ENCODE results near the gene PRDM16.

PRDM16 gene

DNA sequence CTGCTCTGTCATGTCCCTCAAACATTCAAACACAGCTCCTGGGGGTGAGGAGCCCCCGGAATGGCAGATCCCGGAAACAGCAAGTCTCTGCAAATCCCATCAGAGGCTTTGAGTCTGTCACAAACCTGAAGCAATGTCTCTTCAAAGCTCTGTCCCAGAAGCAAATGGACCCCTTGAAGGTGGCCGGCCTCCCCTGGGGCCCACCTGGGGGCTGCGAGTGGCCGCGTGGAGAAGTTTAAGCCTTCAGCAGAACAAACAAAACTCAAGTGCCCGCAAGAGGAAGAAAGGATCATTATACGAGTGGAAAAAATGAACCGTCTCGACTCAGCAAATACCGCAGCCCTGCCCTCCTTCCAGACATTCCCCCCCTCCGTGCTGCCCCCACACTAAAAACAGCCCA is 53.3 kb downstream of the PRDM16 start:
- Histone ChIP-seq H3K4me1 (ENCODE audit: control insufficient read depth, insufficient read depth, low read length) (no peaks in the 10 kb centered on the region; the same call in 1 of the 2 replicates), H3K4me3 (ENCODE audit: low read length) (no peak overlapping the region), H3K27me3 (ENCODE audit: control insufficient read depth, insufficient read depth, low read length) (no peaks in the 10 kb centered on the region), H3K9me3 (ENCODE audit: control insufficient read depth, insufficient read depth, low read length) (peaks cover 2% of the 10 kb centered on the region), H3K27ac (ENCODE audit: low read length) (no peak overlapping the region), H3K36me3 (ENCODE audit: control insufficient read depth, insufficient read depth, low read length) (no peaks in the 10 kb centered on the region; the same call in 1 of the 2 replicates)
- DNase-seq (ENCODE audit: low read depth, low spot score) = no peak
- WGBS (ENCODE audit: insufficient coverage, insufficient read length) = no CpG with 5 or more reads among the region's 12 CpGs

DNA sequence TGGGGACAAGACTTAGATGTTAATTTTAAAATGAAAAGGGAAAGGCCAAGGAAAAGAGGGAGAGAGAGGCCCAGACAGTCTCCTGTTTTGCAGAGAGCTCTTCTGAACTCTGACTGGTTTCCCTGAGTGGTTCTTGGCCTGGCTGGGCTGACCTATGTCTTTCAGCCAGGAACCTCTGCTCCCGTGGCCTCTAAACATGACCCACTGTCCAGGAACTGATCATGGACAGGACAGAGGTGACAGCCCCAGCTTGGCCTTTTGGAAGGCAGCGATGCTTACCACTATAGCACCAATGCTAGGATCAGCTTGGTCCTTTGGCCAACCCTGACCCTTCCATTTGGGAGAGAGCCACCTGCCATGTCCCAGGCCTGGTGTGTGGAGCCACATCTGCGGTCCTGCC is 55.2 kb downstream of the PRDM16 start:
- H3K27me3 ChIP-seq (ENCODE audit: control insufficient read depth, insufficient read depth, low read length) = no peaks in the 10 kb centered on the region
- H3K36me3 ChIP-seq (ENCODE audit: control insufficient read depth, insufficient read depth, low read length) = no peaks in the 10 kb centered on the region
- H3K9me3 ChIP-seq (ENCODE audit: control insufficient read depth, insufficient read depth, low read length) = no peaks in the 10 kb centered on the region; the same call in none of the 2 replicates
- DNase-seq (ENCODE audit: low read depth, low spot score) = no peak
- H3K4me1 ChIP-seq (ENCODE audit: control insufficient read depth, insufficient read depth, low read length) = no peaks in the 10 kb centered on the region
- H3K4me3 ChIP-seq (ENCODE audit: low read length) = no peak overlapping the region
- H3K27ac ChIP-seq (ENCODE audit: low read length) = no peak overlapping the region
- no CpG with 5 or more reads among the region's 3 CpGs for WGBS (ENCODE audit: insufficient coverage, insufficient read length)

DNA sequence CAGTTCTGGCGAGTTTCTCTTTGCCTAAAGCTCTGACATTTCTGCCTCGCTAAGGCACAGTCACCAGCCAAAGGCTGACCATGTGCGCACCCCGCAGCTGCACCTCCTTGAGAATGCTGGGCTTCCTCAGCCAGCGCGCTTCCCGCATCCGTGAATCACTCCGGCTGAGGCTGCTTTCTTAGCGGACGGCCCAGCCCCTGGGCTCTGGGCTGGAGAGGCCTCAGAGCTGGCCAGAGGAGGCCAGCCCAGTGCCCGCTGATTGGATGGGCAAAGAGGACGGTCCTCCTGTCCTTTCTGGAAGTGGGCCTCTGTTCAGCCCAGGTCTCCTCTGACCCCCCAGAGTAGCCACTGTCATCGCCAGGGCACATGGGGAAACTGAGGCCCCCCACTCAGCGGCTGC is 56.1 kb downstream of the PRDM16 start:
- DNase-seq (ENCODE audit: low read depth, low spot score) = no peak
- no peak overlapping the region for H3K4me3 ChIP-seq (ENCODE audit: low read length)
- no peaks in the 10 kb centered on the region for H3K36me3 ChIP-seq (ENCODE audit: control insufficient read depth, insufficient read depth, low read length)
- H3K4me1 ChIP-seq (ENCODE audit: control insufficient read depth, insufficient read depth, low read length) = no peaks in the 10 kb centered on the region
- no peak overlapping the region for H3K27ac ChIP-seq (ENCODE audit: low read length)
- WGBS (ENCODE audit: insufficient coverage, insufficient read length) = no CpG with 5 or more reads among the region's 15 CpGs
- no peaks in the 10 kb centered on the region; the same call in 1 of the 2 replicates for H3K9me3 ChIP-seq (ENCODE audit: control insufficient read depth, insufficient read depth, low read length)
- H3K27me3 ChIP-seq (ENCODE audit: control insufficient read depth, insufficient read depth, low read length) = no peaks in the 10 kb centered on the region

DNA sequence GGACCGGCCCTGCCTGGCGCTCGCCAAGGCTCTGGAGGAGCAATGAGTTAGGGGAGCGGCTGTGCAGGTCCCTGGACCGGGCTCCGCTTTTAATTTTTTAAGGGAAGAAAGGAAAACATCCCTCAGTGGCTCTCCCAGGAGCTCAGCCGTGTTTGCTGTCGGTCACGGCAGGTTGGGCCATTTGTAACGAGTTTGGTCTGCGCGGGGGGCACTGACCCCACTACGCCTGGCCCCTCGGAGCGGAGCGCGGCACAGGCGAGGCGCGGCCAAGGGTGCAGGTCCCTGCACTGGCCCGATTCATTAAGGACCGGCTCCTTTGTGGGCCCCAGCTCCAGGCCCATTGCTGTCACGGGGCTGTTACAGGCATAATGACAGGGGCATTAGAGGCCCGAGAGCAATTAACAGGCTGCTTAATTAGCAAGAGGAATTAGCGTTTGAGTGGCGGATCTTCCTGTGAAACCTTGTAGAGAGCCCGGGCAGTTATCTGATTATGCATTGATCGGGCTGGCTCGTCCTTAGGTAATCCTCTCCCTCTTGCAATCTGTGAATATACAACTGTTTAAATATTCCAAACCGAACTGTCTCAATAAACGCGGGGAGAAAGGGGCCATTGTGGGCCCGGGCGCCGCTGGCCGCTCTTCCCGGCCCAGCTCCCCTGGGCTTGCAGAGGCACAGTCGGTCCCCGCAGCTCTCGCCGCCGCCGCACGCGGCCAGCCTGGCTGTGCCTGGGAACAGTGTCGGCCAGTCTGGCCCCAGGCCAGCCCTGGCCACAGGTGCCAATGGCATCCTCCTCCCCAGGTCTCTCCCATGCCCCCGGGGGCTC is 56.8 kb downstream of the PRDM16 start:
- Histone ChIP-seq H3K4me3 (ENCODE audit: low read length) (no peak overlapping the region), H3K27ac (ENCODE audit: low read length) (no peak overlapping the region), H3K4me1 (ENCODE audit: control insufficient read depth, insufficient read depth, low read length) (no peaks in the 10 kb centered on the region), H3K27me3 (ENCODE audit: control insufficient read depth, insufficient read depth, low read length) (no peaks in the 10 kb centered on the region), H3K36me3 (ENCODE audit: control insufficient read depth, insufficient read depth, low read length) (no peaks in the 10 kb centered on the region), H3K9me3 (ENCODE audit: control insufficient read depth, insufficient read depth, low read length) (no peaks in the 10 kb centered on the region; the same call in 1 of the 2 replicates)
- DNase-seq (ENCODE audit: low read depth, low spot score) = no peak
- no CpG with 5 or more reads among the region's 47 CpGs for WGBS (ENCODE audit: insufficient coverage, insufficient read length)

DNA sequence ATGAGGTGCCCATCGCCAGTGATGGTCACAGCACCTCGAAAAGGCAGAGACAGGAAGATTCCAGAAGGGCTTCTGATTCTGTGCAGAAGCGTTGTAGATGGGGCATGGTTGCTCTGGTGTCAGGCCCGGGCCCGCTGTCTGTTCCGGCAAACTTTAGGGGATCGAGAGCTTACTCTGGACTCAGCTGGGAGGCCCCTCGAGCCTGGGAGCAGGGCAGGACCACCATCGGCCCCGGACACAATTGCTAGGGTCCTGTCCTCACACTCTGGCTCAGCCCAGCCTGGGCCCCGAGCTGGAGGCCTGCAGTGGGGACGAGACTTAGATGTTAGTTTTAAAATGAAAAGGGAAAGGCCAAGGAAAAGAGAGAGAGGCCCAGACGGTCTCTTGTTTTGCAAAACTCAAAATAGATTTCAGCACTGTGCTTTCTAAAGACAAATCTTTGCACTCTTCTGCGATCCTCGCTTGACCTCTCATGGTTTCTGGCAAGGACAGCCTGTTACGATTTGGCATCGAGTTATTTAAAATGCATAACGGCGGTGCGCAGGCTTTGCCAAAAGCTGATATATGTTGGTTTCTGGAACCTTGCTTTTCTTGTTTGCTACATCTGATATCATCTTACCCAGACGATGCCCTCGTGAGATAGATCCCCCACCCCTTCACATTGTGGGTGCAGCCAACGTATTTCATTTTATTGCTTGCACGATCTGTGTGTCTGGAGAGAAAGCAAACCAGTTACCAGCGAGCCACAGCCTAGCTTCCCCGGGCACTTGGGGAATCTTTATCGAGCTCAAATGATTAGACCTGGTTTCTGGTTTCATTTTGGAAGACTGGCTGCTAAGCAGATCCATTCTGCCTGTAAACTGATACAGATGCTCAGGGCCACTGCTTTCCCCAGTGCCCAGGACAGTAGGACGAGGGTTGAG is 58.0 kb downstream of the PRDM16 start:
- Histone ChIP-seq H3K27me3 (ENCODE audit: control insufficient read depth, insufficient read depth, low read length) (no peaks in the 10 kb centered on the region), H3K4me1 (ENCODE audit: control insufficient read depth, insufficient read depth, low read length) (no peaks in the 10 kb centered on the region), H3K27ac (ENCODE audit: low read length) (no peak overlapping the region), H3K4me3 (ENCODE audit: low read length) (no peak overlapping the region), H3K36me3 (ENCODE audit: control insufficient read depth, insufficient read depth, low read length) (no peaks in the 10 kb centered on the region), H3K9me3 (ENCODE audit: control insufficient read depth, insufficient read depth, low read length) (no peaks in the 10 kb centered on the region; the same call in 1 of the 2 replicates)
- WGBS (ENCODE audit: insufficient coverage, insufficient read length) = no CpG with 5 or more reads among the region's 28 CpGs
- DNase-seq (ENCODE audit: low read depth, low spot score) = no peak

DNA sequence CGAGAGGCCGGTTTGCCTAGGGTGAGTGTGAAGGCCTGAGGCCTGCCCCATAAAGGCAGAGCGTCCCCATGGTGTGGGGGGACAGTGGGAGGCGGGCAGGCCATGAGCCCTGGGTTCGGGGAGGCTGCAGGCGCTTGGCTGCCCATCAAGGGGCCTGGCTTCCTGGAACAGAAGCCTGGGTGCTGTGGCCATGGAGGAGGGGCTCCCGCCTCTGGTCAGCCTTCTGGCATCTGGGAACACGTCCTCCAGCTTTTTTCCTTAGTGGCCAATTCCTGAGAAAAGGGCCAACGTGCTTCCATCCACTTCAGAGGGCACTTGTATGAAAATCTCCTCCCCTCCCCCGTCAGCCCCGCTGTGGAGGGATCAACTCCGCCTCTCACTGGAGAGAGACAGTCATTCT is 58.7 kb downstream of the PRDM16 start:
- Histone ChIP-seq H3K9me3 (ENCODE audit: control insufficient read depth, insufficient read depth, low read length) (no peaks in the 10 kb centered on the region; the same call in 1 of the 2 replicates), H3K27ac (ENCODE audit: low read length) (no peak overlapping the region), H3K36me3 (ENCODE audit: control insufficient read depth, insufficient read depth, low read length) (no peaks in the 10 kb centered on the region), H3K4me3 (ENCODE audit: low read length) (no peak overlapping the region), H3K4me1 (ENCODE audit: control insufficient read depth, insufficient read depth, low read length) (no peaks in the 10 kb centered on the region), H3K27me3 (ENCODE audit: control insufficient read depth, insufficient read depth, low read length) (no peaks in the 10 kb centered on the region)
- DNase-seq (ENCODE audit: low read depth, low spot score) = no peak
- no CpG with 5 or more reads among the region's 12 CpGs for WGBS (ENCODE audit: insufficient coverage, insufficient read length)

DNA sequence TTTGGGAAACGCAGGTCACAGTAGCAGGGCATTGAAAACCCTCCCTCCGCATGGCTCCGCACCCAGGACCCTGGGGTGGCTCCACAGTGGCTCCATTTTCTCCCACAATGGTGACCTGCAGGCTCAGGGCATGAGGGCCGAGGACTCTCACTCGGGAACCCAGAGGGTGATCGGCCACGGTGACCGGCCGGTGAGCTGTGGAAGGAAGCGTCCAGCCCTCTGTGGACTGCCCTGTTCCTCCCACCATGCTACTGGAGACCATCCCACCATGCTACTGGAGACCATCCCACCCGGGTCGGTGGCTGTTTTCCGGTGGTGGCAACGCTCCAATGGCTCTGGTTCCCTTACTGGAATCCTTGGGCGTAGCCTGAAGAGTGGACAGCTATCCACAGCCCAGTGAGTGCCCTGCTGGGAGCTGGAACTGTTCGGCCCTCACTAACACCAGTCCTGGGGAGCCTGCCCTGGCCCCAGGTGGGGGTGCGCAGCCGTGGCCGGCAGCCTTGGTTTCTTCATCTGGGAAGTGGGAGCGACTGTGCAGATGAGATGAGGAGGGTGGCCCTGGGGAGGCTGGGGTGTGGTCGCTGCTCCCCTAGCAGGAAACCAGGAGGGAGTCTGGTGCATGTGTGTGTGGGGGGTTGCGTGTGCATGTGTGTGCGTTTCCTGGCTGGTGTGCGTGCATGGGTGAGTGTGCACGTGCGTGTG is 59.6 kb downstream of the PRDM16 start:
- H3K36me3 ChIP-seq (ENCODE audit: control insufficient read depth, insufficient read depth, low read length) = no peaks in the 10 kb centered on the region
- H3K27ac ChIP-seq (ENCODE audit: low read length) = no peak overlapping the region
- no CpG with 5 or more reads among the region's 26 CpGs for WGBS (ENCODE audit: insufficient coverage, insufficient read length)
- DNase-seq (ENCODE audit: low read depth, low spot score) = no peak
- H3K27me3 ChIP-seq (ENCODE audit: control insufficient read depth, insufficient read depth, low read length) = no peaks in the 10 kb centered on the region
- H3K9me3 ChIP-seq (ENCODE audit: control insufficient read depth, insufficient read depth, low read length) = peaks cover 2% of the 10 kb centered on the region
- no peaks in the 10 kb centered on the region for H3K4me1 ChIP-seq (ENCODE audit: control insufficient read depth, insufficient read depth, low read length)
- H3K4me3 ChIP-seq (ENCODE audit: low read length) = no peak overlapping the region

DNA sequence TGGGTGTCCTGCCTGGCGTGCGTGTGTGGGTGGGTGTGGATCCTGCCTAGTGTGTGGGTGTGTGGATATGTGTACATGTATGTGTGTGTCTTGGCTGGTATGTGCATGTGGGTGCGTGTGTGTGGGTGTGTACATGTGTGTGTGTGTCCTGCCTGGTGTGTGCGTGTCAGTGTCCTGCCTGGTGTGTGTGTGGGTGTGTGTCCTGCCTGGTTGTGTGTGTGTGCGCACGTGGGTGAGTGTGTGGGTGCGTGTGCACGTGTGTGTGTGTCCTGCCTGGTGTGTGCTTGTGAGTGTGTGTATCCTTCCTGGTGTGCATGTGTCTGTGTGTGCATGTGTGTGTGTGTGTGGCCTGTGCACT is 60.1 kb downstream of the PRDM16 start:
- no peak for DNase-seq (ENCODE audit: low read depth, low spot score)
- H3K4me1 ChIP-seq (ENCODE audit: control insufficient read depth, insufficient read depth, low read length) = no peaks in the 10 kb centered on the region
- peaks cover 2% of the 10 kb centered on the region for H3K9me3 ChIP-seq (ENCODE audit: control insufficient read depth, insufficient read depth, low read length)
- no peak overlapping the region for H3K4me3 ChIP-seq (ENCODE audit: low read length)
- H3K27me3 ChIP-seq (ENCODE audit: control insufficient read depth, insufficient read depth, low read length) = no peaks in the 10 kb centered on the region
- no peak overlapping the region for H3K27ac ChIP-seq (ENCODE audit: low read length)
- no peaks in the 10 kb centered on the region for H3K36me3 ChIP-seq (ENCODE audit: control insufficient read depth, insufficient read depth, low read length)
- no CpG with 5 or more reads among the region's 8 CpGs for WGBS (ENCODE audit: insufficient coverage, insufficient read length)

DNA sequence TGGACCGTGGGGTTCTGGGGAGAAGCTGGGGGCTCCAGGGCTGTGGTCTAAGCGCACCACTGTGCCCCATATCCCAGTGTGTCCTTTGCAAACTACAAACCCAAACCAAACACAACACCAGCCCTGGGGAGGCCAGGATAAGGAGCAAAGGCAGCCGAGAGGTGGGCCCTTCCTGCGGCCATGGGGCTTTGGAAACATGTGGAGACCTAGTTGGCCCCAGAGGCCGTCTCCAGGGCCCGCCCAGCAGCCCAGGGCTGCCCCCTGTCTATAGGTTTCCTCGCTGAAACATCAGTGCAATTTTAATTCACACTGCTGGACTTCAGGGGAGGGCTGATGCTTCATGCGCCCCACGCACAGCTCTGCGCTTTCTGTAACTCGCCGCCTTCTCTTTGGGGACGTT is 61.3 kb downstream of the PRDM16 start:
- Histone ChIP-seq H3K4me1 (ENCODE audit: control insufficient read depth, insufficient read depth, low read length) (no peaks in the 10 kb centered on the region), H3K27ac (ENCODE audit: low read length) (no peak overlapping the region), H3K4me3 (ENCODE audit: low read length) (no peak overlapping the region), H3K36me3 (ENCODE audit: control insufficient read depth, insufficient read depth, low read length) (no peaks in the 10 kb centered on the region), H3K27me3 (ENCODE audit: control insufficient read depth, insufficient read depth, low read length) (no peaks in the 10 kb centered on the region), H3K9me3 (ENCODE audit: control insufficient read depth, insufficient read depth, low read length) (peaks cover 2% of the 10 kb centered on the region)
- no CpG with 5 or more reads among the region's 13 CpGs for WGBS (ENCODE audit: insufficient coverage, insufficient read length)
- DNase-seq (ENCODE audit: low read depth, low spot score) = no peak

DNA sequence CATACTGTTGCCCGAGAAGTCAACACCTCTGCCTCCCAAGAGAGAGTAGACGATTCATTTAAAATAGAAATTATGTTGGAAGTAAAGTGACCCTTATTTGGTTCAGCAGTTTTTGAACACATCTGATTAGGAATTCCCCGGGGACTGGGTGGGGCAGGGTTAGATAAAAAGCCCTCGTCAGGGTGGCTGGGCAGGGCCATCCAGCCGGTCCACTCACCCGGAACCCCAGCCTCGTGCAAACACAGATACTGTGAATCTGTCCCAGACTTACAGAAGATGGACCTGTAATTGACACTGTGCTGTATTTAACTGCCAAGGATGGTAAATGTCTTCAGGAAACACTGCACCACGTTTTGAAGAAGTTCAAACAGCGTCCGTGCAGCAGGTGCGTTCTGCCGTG is 63.7 kb downstream of the PRDM16 start:
- no CpG with 5 or more reads among the region's 12 CpGs for WGBS (ENCODE audit: insufficient coverage, insufficient read length)
- no peak for DNase-seq (ENCODE audit: low read depth, low spot score)
- peaks cover 5% of the 10 kb centered on the region for H3K9me3 ChIP-seq (ENCODE audit: control insufficient read depth, insufficient read depth, low read length)
- no peak overlapping the region for H3K27ac ChIP-seq (ENCODE audit: low read length)
- no peak overlapping the region for H3K4me3 ChIP-seq (ENCODE audit: low read length)
- no peaks in the 10 kb centered on the region for H3K4me1 ChIP-seq (ENCODE audit: control insufficient read depth, insufficient read depth, low read length)
- no peaks in the 10 kb centered on the region for H3K27me3 ChIP-seq (ENCODE audit: control insufficient read depth, insufficient read depth, low read length)
- no peaks in the 10 kb centered on the region for H3K36me3 ChIP-seq (ENCODE audit: control insufficient read depth, insufficient read depth, low read length)

Measured in iPS DF 6.9 (cell line).